Measurements from ENCODE around the gene CCDC182. TPM values are rescaled to one million over a fixed set of nuclear protein-coding genes. Genes with fewer than 3 reads are reported as not detected.
A peak's percentile ranks its signal among the peaks of the same experiment; 100 is the strongest.

Gene CCDC182
- total RNA-seq, 4 donors from 2014 or later = not detected

DNA sequence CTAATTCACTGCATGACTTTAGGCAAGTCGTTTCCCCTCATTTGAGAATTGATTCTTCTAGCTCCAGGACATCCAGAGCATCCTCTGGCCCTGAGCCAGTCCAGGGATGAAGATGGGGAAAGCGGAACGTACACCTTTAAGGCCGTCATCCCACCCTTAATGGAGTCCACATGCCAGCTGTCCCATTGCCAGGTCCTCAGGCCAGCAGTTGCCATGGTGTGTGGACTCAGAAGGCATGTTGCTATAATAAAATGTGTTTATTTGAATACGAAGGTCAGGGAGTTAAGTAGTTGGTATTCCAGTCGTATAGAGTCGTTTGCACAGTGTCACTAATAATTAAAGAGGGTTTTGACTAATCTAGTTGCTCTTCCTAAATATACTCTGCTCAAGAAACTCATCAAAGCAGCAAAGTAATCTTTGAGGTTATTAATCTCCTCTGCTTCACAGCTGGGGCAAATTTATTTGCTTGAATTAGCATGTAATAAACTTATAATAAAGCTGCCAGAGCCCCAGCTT lies 30.4 kb downstream of the CCDC182 start:
- H3K36me3 ChIP-seq = no peaks in the 10 kb centered on the region
- H3K27ac ChIP-seq = no peak overlapping the region
- ATAC-seq = no peak
- H3K4me3 ChIP-seq = no peak overlapping the region
- H3K9me3 ChIP-seq = no peaks in the 10 kb centered on the region
- TF ChIP-seq EP300 (IDR thresholded peaks at IDR 0.05) (no peak), POLR2A (IDR thresholded peaks at IDR 0.05) (no peak), POLR2AphosphoS5 (IDR thresholded peaks at IDR 0.05) (peak; percentile 15)
- TF ChIP-seq, protein P1, sequence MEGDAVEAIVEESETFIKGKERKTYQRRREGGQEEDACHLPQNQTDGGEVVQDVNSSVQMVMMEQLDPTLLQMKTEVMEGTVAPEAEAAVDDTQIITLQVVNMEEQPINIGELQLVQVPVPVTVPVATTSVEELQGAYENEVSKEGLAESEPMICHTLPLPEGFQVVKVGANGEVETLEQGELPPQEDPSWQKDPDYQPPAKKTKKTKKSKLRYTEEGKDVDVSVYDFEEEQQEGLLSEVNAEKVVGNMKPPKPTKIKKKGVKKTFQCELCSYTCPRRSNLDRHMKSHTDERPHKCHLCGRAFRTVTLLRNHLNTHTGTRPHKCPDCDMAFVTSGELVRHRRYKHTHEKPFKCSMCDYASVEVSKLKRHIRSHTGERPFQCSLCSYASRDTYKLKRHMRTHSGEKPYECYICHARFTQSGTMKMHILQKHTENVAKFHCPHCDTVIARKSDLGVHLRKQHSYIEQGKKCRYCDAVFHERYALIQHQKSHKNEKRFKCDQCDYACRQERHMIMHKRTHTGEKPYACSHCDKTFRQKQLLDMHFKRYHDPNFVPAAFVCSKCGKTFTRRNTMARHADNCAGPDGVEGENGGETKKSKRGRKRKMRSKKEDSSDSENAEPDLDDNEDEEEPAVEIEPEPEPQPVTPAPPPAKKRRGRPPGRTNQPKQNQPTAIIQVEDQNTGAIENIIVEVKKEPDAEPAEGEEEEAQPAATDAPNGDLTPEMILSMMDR (IDR thresholded peaks at IDR 0.05) = no peak
- peaks cover 0 to 18% (median 7%) of the 10 kb centered on the region in 3 donors for H3K4me1 ChIP-seq
- 21 to 27% methylated on average over 6 to 7 of the region's 7 CpGs for WGBS, 2 donors (ENCODE audit: low coverage in 1 of 2)
- H3K27me3 ChIP-seq = no peaks in the 10 kb centered on the region

- no peak overlapping the region for H3K4me3 ChIP-seq
- no peak for ATAC-seq
- H3K27ac ChIP-seq = no peak overlapping the region
- no peaks in the 10 kb centered on the region for H3K9me3 ChIP-seq
- peaks cover 0 to 21% (median 7%) of the 10 kb centered on the region in 3 donors for H3K4me1 ChIP-seq
- TF ChIP-seq EP300 (IDR thresholded peaks at IDR 0.05) (no peak), POLR2AphosphoS5 (IDR thresholded peaks at IDR 0.05) (no peak), POLR2A (IDR thresholded peaks at IDR 0.05) (no peak)
- TF ChIP-seq, protein P1 (IDR thresholded peaks at IDR 0.05) = no peak
- no peaks in the 10 kb centered on the region for H3K36me3 ChIP-seq
- H3K27me3 ChIP-seq = no peaks in the 10 kb centered on the region
- WGBS, 2 donors (ENCODE audit: low coverage in 1 of 2) = 79 to 86% methylated on average over 7 of the region's 7 CpGs
Observed at GRCh38 chr17:57713140-57713539, 32.0 kb downstream of the CCDC182 start.

- no peak overlapping the region for H3K4me3 ChIP-seq
- no peaks in the 10 kb centered on the region for H3K9me3 ChIP-seq
- 33 to 43% methylated on average over 1 of the region's 2 CpGs for WGBS, 2 donors (ENCODE audit: low coverage in 1 of 2)
- no peak for ATAC-seq
- TF ChIP-seq POLR2A (IDR thresholded peaks at IDR 0.05) = no peak
- TF ChIP-seq POLR2AphosphoS5 (IDR thresholded peaks at IDR 0.05) = no peak
- TF ChIP-seq, protein P1 (IDR thresholded peaks at IDR 0.05) = no peak
- no peak for TF ChIP-seq EP300 (IDR thresholded peaks at IDR 0.05)
- H3K4me1 ChIP-seq = peaks cover 0 to 8% (median 0%) of the 10 kb centered on the region in 3 donors
- H3K27me3 ChIP-seq = no peaks in the 10 kb centered on the region
- H3K36me3 ChIP-seq = no peaks in the 10 kb centered on the region
- H3K27ac ChIP-seq = no peak overlapping the region
Observed at GRCh38 chr17:57708410-57708809, 36.7 kb downstream of the CCDC182 start.

DNA sequence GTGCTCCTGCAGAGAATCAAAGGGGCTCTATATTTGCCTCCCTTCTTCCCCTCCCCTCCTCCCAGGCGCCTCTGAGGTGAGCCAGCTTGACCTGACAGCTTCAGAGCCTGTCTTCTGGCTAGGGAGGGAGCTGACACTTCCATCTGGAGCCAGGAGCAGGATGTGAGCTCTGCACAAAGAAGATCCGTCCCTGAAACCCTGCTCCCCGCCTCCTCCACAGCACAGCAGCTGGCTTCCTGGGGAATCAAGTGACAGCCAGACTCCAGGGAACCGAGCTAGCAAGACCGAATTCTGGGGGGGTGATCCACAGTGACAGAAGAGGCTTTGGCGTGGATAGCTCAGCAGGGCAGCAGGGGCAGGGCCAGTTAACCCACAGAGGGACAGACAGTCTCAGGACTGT lies 37.2 kb downstream of the CCDC182 start:
- no peaks in the 10 kb centered on the region for H3K36me3 ChIP-seq
- H3K27ac ChIP-seq = no peak overlapping the region
- no CpG with 5 or more reads among the region's 6 CpGs for WGBS, 2 donors (ENCODE audit: low coverage in 1 of 2)
- H3K4me3 ChIP-seq = no peak overlapping the region
- H3K4me1 ChIP-seq = peaks cover 0 to 8% (median 0%) of the 10 kb centered on the region in 3 donors
- TF ChIP-seq, protein P1 (IDR thresholded peaks at IDR 0.05) = no peak
- TF ChIP-seq EP300 (IDR thresholded peaks at IDR 0.05) = no peak
- no peak for TF ChIP-seq POLR2AphosphoS5 (IDR thresholded peaks at IDR 0.05)
- no peak for TF ChIP-seq POLR2A (IDR thresholded peaks at IDR 0.05)
- no peaks in the 10 kb centered on the region for H3K27me3 ChIP-seq
- H3K9me3 ChIP-seq = no peaks in the 10 kb centered on the region
- ATAC-seq = no peak

- H3K27me3 ChIP-seq = no peaks in the 10 kb centered on the region
Observed at GRCh38 chr17:57706761-57707160, 38.3 kb downstream of the CCDC182 start.

More at GRCh38 chr17:57706761-57707160, 38.3 kb downstream of the CCDC182 start:
- no peaks in the 10 kb centered on the region for H3K36me3 ChIP-seq
- H3K27ac ChIP-seq = no peak overlapping the region
- no peak for TF ChIP-seq POLR2AphosphoS5 (IDR thresholded peaks at IDR 0.05)
- TF ChIP-seq, protein P1 (IDR thresholded peaks at IDR 0.05) = no peak
- no peak for TF ChIP-seq EP300 (IDR thresholded peaks at IDR 0.05)
- no peak for TF ChIP-seq POLR2A (IDR thresholded peaks at IDR 0.05)
- WGBS, 2 donors (ENCODE audit: low coverage in 1 of 2) = 92 to 100% methylated on average over 1 to 7 of the region's 9 CpGs
- H3K4me1 ChIP-seq = peaks cover 0 to 8% (median 0%) of the 10 kb centered on the region in 3 donors
- no peak overlapping the region for H3K4me3 ChIP-seq
- no peak for ATAC-seq
- no peaks in the 10 kb centered on the region for H3K9me3 ChIP-seq
